ENCODE measurements around the gene GLYR1. TPM values are rescaled to one million over a fixed set of nuclear protein-coding genes. Genes with fewer than 3 reads are reported as not detected.

GLYR1 gene
- total RNA-seq: 35.7 and 45.7 TPM in 2 replicates

DNA sequence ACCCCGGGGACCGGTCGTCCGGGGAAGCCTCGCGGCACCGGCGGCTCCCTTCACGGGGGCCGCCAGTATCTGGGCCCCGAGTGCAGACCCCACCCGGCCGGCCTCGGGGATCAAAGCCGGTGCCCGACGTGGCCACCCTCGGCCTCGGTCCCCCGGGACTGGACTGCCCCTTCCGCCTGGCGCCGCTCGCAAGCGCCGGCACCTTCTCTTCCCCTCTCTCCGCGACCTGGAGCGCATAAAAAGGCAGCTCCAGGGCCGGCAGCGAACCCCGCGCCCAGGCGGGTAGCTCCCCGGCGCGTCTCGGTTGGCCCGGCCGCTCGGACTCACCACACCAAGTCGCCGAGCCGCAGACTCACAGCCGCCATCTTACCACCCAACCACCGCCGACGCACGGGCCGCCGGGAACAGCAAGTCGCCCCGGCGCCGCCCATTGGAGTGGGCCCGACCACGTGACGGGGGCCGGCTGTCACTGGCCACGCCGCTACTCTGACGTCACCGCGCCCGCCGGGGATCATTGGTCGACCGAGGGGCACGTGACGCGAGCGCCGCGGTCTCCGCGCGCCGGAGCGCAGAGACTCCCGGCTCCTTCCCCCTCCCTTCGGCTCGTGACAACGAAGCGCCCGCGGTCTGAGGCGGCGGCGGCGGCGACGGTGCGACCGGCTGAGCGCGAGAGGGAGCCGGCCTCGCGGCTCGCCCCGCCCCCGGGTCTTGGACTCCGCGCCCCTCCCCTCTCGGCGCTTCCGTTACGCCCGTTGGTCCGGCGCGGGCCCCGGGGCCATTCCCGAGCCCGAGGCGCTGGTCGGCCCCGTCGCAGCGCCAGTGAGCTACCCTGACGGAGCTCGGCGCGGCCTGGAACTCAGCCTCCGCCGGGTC, at the start of gene GLYR1, which contains the start of gene UBN1:
Gene GLYR1, minus strand, starts transcription at position 388 of the 873 bp plus-strand sequence. Its CDS starts 23 bp downstream, at position 365.
Gene UBN1, plus strand, starts transcription at position 581 of the 873 bp plus-strand sequence. CDS start 5,437 bp downstream, outside the sequence.

DNA sequence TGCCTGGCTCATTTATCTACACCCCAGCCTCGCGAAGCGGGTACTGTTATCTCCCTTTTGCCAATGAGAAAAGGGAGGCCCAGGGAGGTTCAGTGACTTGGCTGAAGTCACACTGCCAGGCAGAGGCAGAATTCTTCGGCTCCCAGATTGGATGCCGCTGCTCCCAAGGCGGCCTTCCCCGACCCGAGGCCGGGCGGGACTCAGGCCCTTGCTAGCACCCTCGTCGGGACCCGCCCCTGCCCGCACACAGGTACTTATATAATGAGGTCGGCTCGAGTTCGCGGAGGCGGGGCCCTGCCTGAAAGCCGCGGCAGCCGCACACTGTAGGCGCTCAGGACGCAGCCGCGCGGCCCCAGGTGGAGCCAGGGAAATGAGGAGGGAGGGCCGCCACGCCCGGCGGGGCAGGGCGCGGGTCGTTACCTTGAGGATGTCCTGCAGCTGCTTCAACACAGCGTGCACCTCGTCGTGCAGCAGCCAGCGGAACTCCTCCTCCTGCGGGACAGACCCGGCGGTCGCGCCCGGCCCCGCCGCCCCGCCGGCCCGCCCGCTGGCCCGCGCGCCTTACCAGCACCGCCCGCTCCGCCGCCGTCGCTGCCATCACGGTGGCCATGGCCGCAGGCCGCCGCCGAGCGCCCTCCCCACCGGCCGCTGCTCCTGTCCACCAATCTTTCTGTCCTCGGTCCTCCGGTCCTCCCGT, 45.0 kb downstream of the GLYR1 start, which contains the start of gene ROGDI:
Gene ROGDI, minus strand, starts transcription at position 672 of the 697 bp plus-strand sequence. Its CDS starts 62 bp downstream, at position 610.

DNA sequence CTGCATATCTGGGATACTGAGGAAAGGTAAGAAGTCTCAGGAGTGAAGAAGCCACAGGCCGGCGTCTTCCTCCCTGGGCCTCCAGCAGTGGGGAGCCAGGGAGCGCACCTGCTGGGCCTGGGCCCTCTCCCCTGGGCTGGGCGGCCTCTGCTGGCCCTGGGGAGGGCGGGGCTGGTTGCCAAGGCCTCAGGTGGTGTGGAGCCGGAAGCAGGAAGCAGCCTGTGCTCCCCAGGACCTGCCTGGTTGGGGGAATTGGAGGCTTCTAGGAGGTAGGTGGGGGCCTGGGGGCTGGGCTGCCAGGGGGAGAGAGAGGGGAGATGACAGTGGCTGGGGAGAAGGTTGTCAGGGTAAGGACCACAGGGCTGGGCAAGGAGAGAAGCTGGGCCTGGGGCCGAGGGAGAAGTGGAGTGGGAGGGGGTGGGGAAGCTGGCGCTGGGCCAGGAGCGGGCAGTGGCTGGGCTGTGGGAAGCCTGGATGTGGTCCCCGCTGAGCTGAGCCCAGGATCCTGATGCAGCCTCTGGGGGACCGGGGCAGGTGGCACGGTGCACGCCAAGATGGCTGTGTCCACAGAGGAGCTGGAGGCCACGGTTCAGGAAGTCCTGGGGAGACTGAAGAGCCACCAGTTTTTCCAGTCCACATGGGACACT, 51.8 kb downstream of the GLYR1 start, which contains the start of gene SMIM22:
Gene SMIM22, plus strand, starts transcription at position 189 of the 647 bp plus-strand sequence. Its CDS starts 366 bp downstream, at position 555.

DNA sequence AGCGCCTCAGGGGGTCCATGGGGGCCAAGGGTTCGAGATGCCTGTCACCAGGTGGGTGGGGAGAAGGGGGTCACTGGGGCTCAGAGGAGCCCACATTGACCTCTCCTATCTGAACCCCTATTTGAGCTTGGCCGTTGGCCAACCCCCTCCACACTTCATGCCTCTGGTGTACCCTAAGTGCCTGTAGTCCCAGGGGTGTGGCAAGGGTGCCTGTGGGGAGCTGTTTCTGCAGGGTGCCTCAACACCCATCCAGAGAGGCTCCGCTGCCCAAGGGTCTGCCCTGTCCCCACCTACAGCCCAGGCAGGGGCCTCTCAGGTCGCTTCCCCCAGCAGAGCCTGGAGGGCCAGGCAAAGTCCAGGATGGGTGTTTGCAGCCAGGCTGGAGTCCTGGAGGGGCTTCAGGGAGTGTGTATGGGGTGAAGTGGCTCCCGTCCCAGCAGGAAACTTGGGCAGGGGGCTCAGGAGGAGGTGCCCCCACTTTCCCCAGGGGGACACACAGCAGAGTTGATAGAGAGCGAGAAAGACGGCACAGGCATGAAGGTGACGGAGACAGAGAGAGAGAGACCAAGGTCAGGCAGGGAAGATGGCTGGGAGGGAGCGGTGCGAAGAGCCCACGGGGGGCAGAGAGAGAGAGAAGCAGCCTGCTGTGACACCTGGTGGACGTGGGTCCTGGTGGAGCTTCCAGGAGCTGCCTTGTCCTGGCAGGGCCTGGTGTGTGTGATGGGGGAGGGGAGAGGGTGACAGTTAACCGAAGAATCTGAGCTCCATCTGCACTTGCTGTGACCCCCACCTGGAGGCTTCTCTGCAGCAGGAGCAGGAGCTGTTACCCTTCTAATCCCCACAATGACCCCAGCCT, 59.2 kb downstream of the GLYR1 start, which contains the start of gene SEPTIN12:
Gene SEPTIN12, minus strand, starts transcription at position 719 of the 856 bp plus-strand sequence. Its CDS starts 700 bp downstream, at position 19.

DNA sequence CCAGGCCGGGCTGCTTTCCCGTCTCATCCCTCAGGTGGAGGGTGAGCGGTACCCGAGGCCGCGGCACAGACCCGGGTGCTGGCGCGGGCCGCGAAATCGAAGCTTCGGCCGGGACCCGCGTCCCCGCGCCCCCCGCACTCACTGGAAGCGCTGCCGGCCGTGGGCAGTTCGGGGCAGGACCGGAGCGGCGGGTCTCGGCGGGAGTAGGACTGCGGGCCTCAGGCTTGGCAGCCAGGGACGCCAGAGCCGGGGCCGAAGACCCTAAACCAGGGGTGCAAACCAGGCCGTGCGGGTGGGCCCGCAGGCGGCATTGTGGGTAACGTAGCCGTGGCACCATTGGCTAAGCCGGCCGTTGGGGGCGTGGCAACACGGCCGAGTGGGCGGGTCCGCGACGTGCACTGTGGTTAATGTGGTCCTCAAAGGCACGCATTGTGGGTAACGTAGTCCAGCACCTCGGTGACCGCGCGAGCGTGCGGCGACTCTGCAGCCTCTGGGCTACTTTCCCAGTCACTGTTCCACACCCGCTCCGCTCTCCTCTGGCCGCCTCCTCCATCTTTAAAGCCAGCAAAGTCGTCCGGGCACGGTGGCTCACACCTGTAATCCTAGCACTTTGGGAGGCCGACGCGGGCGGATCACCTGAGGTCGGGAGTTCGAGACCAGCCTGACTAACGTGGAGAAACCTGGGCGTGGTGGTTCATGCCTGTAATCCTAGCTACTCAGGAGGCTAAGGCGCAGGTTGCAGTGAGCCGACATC, 80.0 kb downstream of the GLYR1 start, which contains the start of gene ZNF500:
Gene ZNF500, minus strand, starts transcription at position 288 of the 754 bp plus-strand sequence. CDS start 1,184 bp downstream, outside the sequence.

Small RNAs within 50 kb of the gene (small RNA-seq; reads per million reads assigned to genes)
- gene RF00017: not detected

Other genes starting within 250 kb of the GLYR1 start
- gene UBALD1, start 232.4 kb downstream of the GLYR1 start, total RNA-seq: 18.5 and 19.6 TPM in 2 replicates
- 29.1 and 42.5 TPM in 2 replicates for gene MGRN1, start 222.5 kb downstream of the GLYR1 start, total RNA-seq
- gene NUDT16L1, start 153.7 kb downstream of the GLYR1 start, total RNA-seq: 23.2 and 27.7 TPM in 2 replicates
- gene ANKS3, start 113.0 kb downstream of the GLYR1 start, total RNA-seq: 18.5 and 19.2 TPM in 2 replicates
- 0.39 and 0.54 TPM in 2 replicates for gene DNAAF8, start 112.8 kb downstream of the GLYR1 start, total RNA-seq
- gene ZNF500, start 80.1 kb downstream of the GLYR1 start, total RNA-seq: 15.3 and 17.8 TPM in 2 replicates
- not detected in 2 replicates for gene SEPTIN12, start 58.9 kb downstream of the GLYR1 start, total RNA-seq
- gene SMIM22, start 51.9 kb downstream of the GLYR1 start, total RNA-seq: not detected in 2 replicates
- 22.8 and 28.4 TPM in 2 replicates for gene ROGDI, start 44.7 kb downstream of the GLYR1 start, total RNA-seq
- 32.8 and 46.7 TPM in 2 replicates for gene UBN1, start 193 bp upstream of the GLYR1 start, total RNA-seq
- gene PPL, start 89.9 kb upstream of the GLYR1 start, total RNA-seq: 14.2 and 33.4 TPM in 2 replicates
- under 0.01 and 0.11 TPM in 2 replicates for gene SEC14L5, start 111.0 kb upstream of the GLYR1 start, total RNA-seq
- 13.7 and 19.5 TPM in 2 replicates for gene NAGPA, start 186.6 kb upstream of the GLYR1 start, total RNA-seq
- not detected in 2 replicates for gene C16orf89, start 218.7 kb upstream of the GLYR1 start, total RNA-seq
- 20.8 and 48.2 TPM in 2 replicates for gene ALG1, start 224.6 kb upstream of the GLYR1 start, total RNA-seq

Measured in placental epithelial cell (primary cell).